Fibroblast of villous mesenchyme (primary cell): ENCODE measurements around the gene LDB3. TPM values are rescaled to one million over a fixed set of nuclear protein-coding genes. Genes with fewer than 3 reads are reported as not detected.

Experiments
- DNase-seq: peaks from one replicate; pipeline ENCODE4 v3.0.0-alpha.2; 2010; ENCODE audit warnings: low read depth
- H3K4me3 ChIP-seq: 2 replicates; pipeline ENCODE4 v1.5.1; 2011; ENCODE audit warnings: low read depth, mild to moderate bottlenecking, low read length
- total RNA-seq: library from RNA; depleted of rRNA; stranded (reverse); fragments of >200 nt; gene quantifications from 2 replicates; pipeline ENCODE4 v1.2.3, GENCODE V29; 2012
- TF ChIP-seq, protein P1 (sequence below): IDR thresholded peaks from 2 replicates; pipeline ENCODE4 v1.5.1; 2012; ENCODE audit warnings: low read depth, mild to moderate bottlenecking, low read length; ENCODE audit not compliant: insufficient read depth

The LDB3 gene
- total RNA-seq, 1 donor, result under 0.01 TPM

DNA sequence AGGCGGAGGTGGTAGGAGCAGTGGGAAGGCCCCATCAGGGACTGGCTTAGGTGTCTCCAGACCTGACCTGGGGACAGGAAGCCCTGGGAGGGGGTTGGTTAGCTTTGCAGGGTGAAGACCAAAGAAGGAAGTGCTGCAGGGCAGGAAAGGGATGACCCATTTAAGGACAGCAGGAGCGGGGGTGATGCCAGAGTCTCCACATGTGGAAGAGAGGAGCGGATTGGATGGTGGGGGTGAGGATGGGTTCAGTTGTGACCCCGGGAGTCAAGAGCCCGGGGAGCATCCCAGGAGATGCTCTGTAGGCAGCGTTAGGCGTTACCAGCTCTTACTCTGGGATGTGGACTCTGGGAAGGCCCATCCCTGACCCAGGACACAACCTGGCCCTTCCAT lies 3.1 kb upstream of the LDB3 start:
- TF ChIP-seq, protein P1, sequence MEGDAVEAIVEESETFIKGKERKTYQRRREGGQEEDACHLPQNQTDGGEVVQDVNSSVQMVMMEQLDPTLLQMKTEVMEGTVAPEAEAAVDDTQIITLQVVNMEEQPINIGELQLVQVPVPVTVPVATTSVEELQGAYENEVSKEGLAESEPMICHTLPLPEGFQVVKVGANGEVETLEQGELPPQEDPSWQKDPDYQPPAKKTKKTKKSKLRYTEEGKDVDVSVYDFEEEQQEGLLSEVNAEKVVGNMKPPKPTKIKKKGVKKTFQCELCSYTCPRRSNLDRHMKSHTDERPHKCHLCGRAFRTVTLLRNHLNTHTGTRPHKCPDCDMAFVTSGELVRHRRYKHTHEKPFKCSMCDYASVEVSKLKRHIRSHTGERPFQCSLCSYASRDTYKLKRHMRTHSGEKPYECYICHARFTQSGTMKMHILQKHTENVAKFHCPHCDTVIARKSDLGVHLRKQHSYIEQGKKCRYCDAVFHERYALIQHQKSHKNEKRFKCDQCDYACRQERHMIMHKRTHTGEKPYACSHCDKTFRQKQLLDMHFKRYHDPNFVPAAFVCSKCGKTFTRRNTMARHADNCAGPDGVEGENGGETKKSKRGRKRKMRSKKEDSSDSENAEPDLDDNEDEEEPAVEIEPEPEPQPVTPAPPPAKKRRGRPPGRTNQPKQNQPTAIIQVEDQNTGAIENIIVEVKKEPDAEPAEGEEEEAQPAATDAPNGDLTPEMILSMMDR, result no peak
- DNase-seq, result no peak
- no peak overlapping the region for H3K4me3 ChIP-seq

GRCh38 chr10:86665868-86666267 lies 2.4 kb upstream of the LDB3 start:
- H3K4me3 ChIP-seq, result no peak overlapping the region
- DNase-seq, result no peak
- TF ChIP-seq, protein P1, result no peak

DNA sequence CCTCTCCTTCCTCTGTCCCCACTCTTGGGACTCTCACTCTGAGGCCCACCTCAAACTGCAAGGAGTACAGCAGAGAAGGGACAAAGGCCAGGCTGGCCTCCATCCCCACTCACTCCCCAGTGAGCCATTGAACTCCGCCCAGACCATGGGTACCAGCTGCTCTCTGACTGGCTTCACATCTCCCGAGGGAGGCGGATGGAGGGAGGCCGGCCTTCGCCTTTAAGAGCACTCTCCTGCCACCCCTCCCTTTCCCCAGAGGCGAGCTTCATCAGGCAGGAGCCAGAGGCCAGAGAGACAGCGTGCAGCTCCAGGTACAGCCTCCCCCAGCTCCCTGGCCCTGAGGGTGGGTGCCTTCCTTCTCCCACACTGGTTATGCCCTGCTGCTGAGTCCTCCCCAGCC lies 1.8 kb upstream of the LDB3 start:
- no peak overlapping the region for H3K4me3 ChIP-seq
- TF ChIP-seq, protein P1, result no peak
- DNase-seq, result no peak

- no peak for DNase-seq
- TF ChIP-seq, protein P1, result no peak
- no peak overlapping the region for H3K4me3 ChIP-seq
These were observed 710 bp upstream of the LDB3 start for GRCh38 chr10:86667421-86668181.

DNA sequence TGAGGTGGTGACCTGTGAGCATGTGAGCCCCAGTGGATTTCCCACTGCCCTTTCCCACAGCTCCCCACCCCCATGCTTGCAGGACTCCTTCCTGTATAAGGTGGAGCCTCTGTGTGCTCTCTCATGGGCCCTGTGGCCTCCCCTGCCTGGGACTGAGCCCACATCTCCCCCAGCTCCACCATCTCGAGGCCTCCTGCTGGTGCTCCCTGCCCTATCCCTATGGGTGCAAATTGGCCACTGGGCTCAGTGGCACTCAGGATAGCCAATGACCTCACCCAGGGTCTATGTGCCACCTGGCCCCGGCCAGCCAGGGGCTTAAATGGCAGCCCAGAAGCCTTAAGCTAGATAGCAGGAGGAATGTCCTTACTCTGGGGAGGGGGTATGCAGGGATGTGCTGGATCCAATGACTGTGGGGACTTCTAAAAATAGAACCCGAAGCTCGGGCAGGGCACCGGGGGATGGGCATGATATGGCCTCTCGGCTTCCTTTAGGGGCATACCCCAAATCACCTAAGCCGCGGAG lies 2.0 kb downstream of the LDB3 start:
- DNase-seq, result no peak
- TF ChIP-seq, protein P1, result no peak

GRCh38 chr10:86670876-86671275 lies 2.6 kb downstream of the LDB3 start:
- TF ChIP-seq, protein P1, result no peak
- no peak for DNase-seq
- H3K4me3 ChIP-seq, result no peak overlapping the region

More for the DNA sequence above, 2.0 kb downstream of the LDB3 start:
- H3K4me3 ChIP-seq, result no peak overlapping the region
